GM18517 (cell line): ENCODE measurements around the gene MYLK4.
A peak's percentile ranks its signal among the peaks of the same experiment; 100 is the strongest.

ENCODE experiments used
- ATAC-seq: cut with Tn5 transposase; IDR thresholded peaks from one replicate; pipeline ENCODE4 v1.9.1; 2021; ENCODE audit warnings: mild to moderate bottlenecking, moderate library complexity; ENCODE audit not compliant: unreplicated experiment

Gene MYLK4

GRCh38 chr6:2665146-2666070 lies 85.3 kb downstream of the MYLK4 start:
- ATAC-seq = no peak

GRCh38 chr6:2663123-2663522 lies 87.6 kb downstream of the MYLK4 start:
- no peak for ATAC-seq

- ATAC-seq = no peak
These were observed 89.1 kb downstream of the MYLK4 start for GRCh38 chr6:2661651-2662050.

- ATAC-seq = no peak
These were observed 90.8 kb downstream of the MYLK4 start for GRCh38 chr6:2659882-2660281.

GRCh38 chr6:2659381-2659780 lies 91.3 kb downstream of the MYLK4 start:
- no peak for ATAC-seq

GRCh38 chr6:2658788-2659187 lies 91.9 kb downstream of the MYLK4 start:
- peak; percentile 82 for ATAC-seq

- ATAC-seq = no peak
These were observed 94.2 kb downstream of the MYLK4 start for GRCh38 chr6:2656460-2657079.

- ATAC-seq = no peak
These were observed 94.8 kb downstream of the MYLK4 start for GRCh38 chr6:2655844-2656433.

GRCh38 chr6:2653369-2654032 lies 97.2 kb downstream of the MYLK4 start:
- ATAC-seq = no peak

GRCh38 chr6:2652611-2653010 lies 98.1 kb downstream of the MYLK4 start:
- ATAC-seq = no peak

GRCh38 chr6:2651961-2652360 lies 98.8 kb downstream of the MYLK4 start:
- ATAC-seq = no peak

- no peak for ATAC-seq
These were observed 99.2 kb downstream of the MYLK4 start for GRCh38 chr6:2651536-2651935.

GRCh38 chr6:2646346-2646745 lies 104.4 kb downstream of the MYLK4 start:
- ATAC-seq = no peak

- ATAC-seq = no peak
These were observed 106.7 kb downstream of the MYLK4 start for GRCh38 chr6:2643935-2644539.

- ATAC-seq = no peak
These were observed 107.6 kb downstream of the MYLK4 start for GRCh38 chr6:2643130-2643529.

- ATAC-seq = no peak
These were observed 109.5 kb downstream of the MYLK4 start for GRCh38 chr6:2641044-2641725.

GRCh38 chr6:2640551-2640950 lies 110.2 kb downstream of the MYLK4 start:
- ATAC-seq = no peak

- ATAC-seq = no peak
These were observed 110.8 kb downstream of the MYLK4 start for GRCh38 chr6:2639896-2640295.

GRCh38 chr6:2639167-2639566 lies 111.6 kb downstream of the MYLK4 start:
- no peak for ATAC-seq

GRCh38 chr6:2636672-2637071 lies 114.0 kb downstream of the MYLK4 start:
- ATAC-seq = no peak
